Retinal pigment epithelial cell (primary cell): ENCODE data around the gene TMEM229A.
"Not testable (repeated sequence)": the region's sequence is repeated elsewhere in the genome, so short reads cannot be mapped to it uniquely, and the experiment has no call there.

Source experiments
- DNase-seq: peaks from one replicate; pipeline ENCODE4 v3.0.0-alpha.2; 2010; ENCODE audit warnings: low read depth
- H3K4me3 ChIP-seq: 2 replicates; pipeline ENCODE4 v1.5.1; 2011; ENCODE audit warnings: mild to moderate bottlenecking, low read length, control low read depth, moderate library complexity
- CTCF ChIP-seq: conservative IDR thresholded peaks from 2 replicates; pipeline ENCODE4 v1.5.1; 2011; ENCODE audit warnings: low read depth, low read length, control low read depth, inconsistent platforms

The TMEM229A gene

GRCh38 chr7:124022551-124022950 lies 10.3 kb downstream of the TMEM229A start:
- DNase-seq, result no peak
- no peak for TF ChIP-seq CTCF
- no peak overlapping the region for H3K4me3 ChIP-seq

- no peak overlapping the region for H3K4me3 ChIP-seq
- no peak for DNase-seq
- no peak for TF ChIP-seq CTCF
These were observed 12.8 kb downstream of the TMEM229A start for GRCh38 chr7:124020060-124020459.

GRCh38 chr7:124013306-124013705 lies 19.6 kb downstream of the TMEM229A start:
- no peak for DNase-seq
- H3K4me3 ChIP-seq, result no peak overlapping the region
- no peak for TF ChIP-seq CTCF

- H3K4me3 ChIP-seq, result no peak overlapping the region
- no peak for TF ChIP-seq CTCF
- no peak for DNase-seq
These were observed 20.0 kb downstream of the TMEM229A start for GRCh38 chr7:124012864-124013263.

GRCh38 chr7:124009321-124009720 lies 23.5 kb downstream of the TMEM229A start:
- H3K4me3 ChIP-seq, result no peak overlapping the region
- DNase-seq, result no peak
- TF ChIP-seq CTCF, result no peak

- not testable (repeated sequence) for DNase-seq, H3K4me3 ChIP-seq
These were observed 24.6 kb downstream of the TMEM229A start for GRCh38 chr7:124008296-124008695.

GRCh38 chr7:123999703-124000102 lies 33.2 kb downstream of the TMEM229A start:
- DNase-seq, result no peak
- no peak for TF ChIP-seq CTCF
- no peak overlapping the region for H3K4me3 ChIP-seq

GRCh38 chr7:123998921-123999320 lies 33.9 kb downstream of the TMEM229A start:
- DNase-seq, result no peak
- no peak for TF ChIP-seq CTCF

More at GRCh38 chr7:123998921-123999320, 33.9 kb downstream of the TMEM229A start:
- no peak overlapping the region for H3K4me3 ChIP-seq
